ENCODE measurements around the gene DNM3.
"Not testable (repeated sequence)": the region's sequence is repeated elsewhere in the genome, so short reads cannot be mapped to it uniquely, and the experiment has no call there.

DNM3 gene

DNA sequence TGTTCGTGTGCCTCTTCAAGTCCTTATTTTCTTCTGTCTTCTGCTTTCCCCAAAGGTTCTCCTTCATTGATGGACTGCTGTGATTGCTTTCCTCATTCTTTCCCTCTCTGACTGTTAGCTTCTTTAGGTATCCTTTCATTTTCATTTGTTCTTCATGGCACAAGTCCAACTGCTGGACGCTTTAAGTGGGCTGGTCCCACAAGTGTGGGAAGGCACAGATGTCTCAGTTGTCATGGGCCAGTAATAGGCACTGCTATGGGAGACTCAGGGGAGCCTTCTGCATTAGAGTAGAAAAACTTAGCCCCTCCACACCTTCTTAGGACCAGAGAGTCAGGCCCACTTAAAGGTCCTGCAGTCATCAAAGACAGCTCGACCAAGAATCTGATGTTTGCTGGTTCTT is 456.8 kb downstream of the DNM3 start:
- no peak for DNase-seq

DNA sequence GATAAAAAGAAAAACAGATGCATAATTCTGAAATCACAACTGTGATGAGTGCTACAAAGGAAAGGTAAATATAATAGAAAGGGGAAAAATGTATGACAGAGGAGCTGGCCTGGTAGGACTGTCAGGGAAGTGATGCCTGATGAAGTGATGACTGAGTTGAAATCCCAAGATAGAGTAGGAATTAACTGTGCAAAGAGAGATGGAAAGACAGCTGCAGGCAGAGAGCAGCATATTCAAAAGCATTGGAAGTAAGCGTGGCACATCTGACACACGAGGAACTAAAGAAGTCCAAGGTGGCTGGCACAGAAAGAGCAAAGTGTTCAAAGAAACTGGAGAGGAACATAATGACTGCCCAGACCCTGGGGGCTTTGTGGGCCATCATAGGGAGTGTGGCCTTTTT is 457.6 kb downstream of the DNM3 start:
- no peak for DNase-seq

DNA sequence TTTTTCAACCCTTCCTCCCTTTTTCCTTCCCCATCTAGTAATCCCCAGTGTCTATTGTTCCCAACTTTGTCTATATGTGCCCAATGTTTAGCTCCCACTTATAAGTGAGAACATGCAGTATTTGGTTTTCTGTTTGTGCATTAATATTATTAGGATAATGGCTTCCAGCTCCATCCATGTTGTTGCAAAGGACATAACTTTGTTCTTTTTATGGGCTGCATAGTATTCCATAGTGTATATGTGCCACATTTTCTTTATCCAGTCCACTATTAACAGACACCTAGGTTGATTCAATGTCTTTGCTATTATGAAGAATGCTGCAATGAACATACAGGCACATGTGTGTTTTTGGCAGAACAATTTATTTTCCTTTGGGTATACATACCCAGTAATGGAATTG is 458.2 kb downstream of the DNM3 start:
- DNase-seq: no peak

DNA sequence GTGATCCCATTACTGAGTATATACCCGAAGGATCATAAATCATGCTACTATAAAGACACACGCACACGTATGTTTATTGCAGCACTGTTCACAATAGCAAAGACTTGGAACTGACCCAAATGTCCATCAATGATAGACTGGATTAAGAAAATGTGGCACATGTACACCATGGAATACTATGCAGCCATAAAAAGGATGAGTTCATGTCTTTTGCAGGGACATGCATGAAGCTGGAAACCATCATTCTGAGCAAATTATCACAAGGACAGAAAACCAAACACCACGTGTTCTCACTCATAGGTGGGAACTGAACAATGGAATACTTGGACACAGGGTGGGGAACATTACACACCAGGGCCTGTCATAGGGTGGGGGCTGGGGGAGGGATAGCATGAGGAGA is 466.2 kb downstream of the DNM3 start:
- not testable (repeated sequence) for DNase-seq

DNA sequence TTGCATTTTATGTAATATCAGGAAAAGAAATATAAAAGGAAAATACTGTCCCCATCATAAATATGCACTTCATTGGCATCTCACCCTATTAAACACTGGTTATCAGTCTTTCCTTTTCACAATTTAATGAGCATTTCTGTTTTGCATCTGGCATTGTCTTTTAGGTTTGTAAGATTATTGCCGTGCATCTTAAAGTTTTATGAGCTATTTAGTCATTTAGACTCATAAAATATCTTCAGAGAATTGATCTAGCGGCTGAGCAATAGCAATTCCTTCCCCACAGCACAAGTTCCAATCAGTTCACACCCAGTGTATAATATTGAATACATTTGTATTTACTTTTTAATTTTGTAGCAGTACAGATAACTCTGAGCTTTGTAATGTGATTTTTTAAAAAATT is 466.8 kb downstream of the DNM3 start:
- DNase-seq: no peak

DNA sequence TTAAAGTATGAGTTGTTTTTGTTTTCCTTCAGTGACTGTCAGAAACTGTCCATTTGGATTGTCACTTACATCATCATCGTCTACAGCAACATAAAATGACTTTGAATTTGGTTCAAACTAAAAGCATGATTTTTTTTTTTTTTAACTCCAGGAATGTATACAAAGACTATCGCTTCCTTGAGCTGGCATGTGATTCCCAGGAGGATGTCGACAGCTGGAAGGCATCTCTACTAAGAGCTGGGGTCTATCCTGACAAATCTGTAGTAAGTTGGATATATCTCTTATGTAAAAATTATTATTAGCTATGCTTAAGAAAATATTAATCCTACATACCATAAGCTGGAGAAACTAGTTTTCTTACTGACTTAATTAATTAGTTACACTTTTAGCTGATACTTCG is 467.3 kb downstream of the DNM3 start:
- no peak for DNase-seq

DNA sequence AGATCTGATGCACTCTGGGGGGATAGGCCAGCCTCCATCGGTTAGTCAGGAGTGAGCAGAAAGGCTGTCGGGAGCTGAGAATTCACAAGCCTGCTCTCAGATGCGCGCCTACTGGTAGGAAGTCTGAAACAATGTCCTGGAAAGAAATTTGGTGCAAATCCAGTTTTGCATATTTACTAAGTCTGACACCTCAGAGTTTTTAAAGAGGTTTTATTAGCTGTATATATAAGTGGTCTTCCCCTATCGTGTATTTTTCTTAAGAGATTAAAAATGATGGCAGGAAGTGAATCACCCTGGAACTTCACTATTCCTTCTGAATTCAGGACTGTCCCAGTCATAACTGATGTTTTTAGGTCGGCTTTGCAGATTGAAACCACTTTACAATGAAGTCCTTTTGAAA is 479.4 kb downstream of the DNM3 start:
- no peak for DNase-seq

DNA sequence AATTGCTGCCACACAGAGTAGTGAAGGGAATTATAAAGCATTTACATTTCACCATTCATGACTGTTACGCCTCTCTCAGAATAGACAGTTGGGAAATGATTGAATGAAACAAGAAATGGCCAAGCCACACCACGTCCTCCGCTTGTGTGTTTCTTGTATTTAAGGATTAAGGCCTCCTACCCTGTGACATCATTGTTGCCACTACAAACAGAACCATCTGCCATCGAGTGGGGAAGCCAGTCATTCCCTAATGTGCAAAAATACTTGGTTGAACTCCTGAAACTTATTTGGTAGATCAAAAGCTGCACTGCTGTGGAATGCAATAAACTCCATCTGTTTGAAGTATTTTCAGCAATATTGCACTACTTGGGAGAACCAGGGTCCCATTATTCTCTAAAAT is 480.2 kb downstream of the DNM3 start:
- no peak for DNase-seq

DNA sequence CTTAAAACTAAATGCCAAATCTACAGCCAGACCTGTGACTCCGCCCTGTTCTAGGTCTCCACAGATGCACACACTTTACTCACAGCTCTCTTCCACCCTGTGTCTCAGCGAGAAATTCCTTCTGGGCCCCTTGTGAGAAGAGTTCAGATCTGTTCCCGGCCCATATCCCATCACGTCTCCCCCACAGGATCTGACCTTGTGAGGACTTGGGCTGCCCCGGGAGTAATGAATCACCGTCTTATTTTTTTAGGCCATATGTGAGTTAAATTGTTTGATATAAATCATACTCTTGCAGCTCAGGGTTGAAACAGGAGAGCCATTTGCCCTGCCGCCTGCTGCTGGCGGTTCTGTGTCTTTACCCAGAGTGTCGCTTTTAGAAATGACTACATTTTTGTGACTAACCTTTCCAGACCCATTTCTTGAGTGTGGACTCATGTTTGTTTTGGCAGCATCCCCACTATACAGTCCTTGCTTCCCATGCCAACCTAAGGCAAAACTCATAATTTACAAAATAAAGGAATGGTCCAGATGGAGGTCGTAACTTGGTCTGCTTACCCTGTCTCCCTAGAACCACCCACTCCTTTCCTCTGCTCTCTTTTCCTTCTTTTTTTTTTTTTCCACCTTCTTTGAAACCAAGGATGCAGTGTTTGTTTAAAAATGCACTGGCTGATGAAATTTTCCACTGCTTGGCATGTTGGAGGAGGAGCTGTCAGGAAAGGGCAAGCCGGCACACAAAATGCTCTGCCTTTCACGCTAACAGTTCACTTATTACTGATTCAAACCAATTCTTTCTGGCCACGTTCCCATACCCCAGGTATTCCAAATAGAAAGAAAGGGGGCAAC is 481.1 kb downstream of the DNM3 start:
- no peak for DNase-seq

DNA sequence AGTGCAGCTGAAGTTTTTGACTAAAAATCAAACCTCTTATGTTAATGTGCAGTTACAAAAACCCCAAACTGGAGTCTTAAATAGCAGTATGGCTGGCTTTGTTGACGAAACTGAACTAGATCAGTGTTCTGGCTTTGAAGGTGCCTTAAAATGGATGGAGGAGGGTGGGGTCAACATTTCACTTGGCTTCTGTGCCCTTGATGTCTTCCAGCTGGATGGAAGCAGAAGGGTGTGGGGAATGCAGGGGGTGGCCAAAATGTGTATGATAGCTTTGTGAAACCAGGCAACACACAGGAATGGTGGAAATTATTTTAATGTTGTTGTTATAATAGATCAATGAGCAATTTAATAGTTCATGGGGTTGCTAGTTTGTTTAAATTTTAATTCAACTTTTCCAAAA is 482.4 kb downstream of the DNM3 start:
- no peak for DNase-seq

DNA sequence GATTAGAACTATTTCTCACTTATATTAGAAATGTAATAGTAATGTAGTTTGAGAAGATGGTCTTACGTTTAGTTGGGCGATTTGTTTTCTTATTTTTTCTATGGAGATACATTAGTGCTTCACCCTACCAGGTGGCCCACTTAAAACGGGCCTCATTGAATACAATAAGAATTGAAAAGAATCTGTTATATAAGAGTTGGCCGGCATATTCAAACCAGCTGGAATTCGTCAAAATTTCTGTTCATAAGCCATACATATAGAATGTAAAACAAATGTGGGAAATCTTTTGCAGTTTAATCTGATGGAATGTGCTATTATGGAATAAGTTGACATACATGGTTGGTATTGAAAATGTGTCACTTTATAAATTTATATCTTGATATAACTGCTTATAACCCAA is 482.8 kb downstream of the DNM3 start:
- DNase-seq: no peak

DNA sequence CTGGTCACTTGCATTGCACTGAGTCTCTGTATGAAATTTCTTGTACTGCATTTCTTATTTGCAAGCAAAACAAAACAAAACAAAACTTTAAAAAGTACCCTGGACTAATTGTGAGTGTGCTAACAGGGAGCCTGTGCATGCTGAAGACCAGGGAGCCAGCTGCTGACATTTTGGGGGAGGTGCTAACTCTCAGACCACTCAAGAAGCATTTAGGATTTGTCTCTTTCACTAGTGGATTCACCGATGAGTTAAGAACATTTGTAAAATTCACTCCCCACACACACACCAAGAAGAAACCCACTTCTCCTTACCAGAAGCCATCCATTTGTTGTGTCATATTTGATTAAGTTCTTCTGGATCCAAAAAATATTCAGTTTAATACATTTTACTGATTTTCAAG is 483.5 kb downstream of the DNM3 start:
- no peak for DNase-seq

DNA sequence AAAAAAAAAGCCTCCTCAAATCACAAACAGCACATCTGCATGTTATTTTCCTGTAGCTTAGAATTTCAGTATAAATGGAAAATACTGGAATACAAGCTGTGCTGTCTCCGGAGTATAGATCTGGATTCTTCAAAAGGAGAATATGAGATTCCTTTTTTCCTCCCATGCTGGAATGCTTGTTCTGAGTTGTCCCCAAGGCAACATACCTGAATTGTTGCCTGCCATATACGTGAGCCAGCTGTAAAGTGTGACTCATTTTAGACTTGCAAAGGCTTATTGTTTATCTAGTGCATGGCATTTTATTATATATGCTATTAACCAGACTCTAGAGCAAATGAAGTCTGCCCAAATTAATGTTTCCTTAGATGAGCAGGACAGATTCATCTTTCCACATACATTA is 484.2 kb downstream of the DNM3 start:
- no peak for DNase-seq

DNA sequence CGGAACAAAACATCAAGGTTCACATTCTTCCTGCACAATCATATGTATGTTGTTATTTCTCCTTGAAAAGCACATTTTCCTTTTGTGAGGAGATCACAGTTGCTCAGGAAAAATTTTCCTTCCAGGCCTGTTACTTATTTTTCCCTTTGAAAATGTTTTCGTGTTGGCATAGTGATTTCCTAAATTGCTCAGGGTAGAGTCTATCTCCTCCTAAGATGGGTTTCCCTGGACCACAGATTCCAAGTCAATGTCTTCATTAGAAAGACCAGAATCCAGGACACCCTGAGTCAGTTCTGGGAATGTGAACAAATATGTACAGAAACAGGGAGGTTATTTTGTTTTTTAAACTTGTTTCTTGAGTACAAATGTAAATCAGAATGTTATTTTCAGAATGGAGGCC is 484.8 kb downstream of the DNM3 start:
- no peak for DNase-seq

DNA sequence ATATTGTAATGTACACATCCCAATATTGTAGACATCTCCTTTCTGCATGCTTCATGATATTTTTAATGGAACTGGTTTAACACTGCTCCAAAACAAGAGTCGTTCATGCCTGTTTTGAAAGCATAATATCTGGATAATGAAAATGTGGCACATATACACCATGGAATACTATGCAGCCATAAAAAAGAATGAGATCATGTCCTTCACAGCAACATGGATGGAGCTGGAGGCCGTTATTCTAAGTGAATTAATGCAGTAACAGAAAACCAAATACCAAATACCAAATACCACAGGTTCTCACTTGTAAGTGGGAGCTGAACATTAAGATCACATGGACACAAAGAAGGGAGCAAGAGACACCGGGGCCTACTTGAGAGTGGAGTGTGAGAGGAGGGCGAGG is 487.0 kb downstream of the DNM3 start:
- DNase-seq: no peak

DNA sequence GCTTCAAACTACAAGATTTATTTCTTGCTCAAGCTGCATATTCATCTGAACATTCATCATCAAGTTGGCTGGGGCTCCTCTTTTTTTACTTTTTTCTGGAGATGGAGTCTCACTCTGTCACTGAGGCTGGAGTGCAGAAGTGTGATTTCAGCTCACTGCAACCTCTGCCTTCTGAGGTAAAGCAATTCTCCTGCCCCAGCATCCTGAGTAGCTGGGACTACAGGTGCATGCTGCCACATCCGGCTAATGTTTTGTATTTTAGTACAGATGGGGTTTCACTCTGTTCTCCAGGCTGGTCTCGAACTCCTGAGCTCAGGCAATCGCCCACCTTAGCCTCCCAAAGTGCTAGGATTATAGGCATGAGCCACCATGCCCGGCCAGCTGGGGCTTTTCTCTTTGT is 490.9 kb downstream of the DNM3 start:
- DNase-seq: no peak

DNA sequence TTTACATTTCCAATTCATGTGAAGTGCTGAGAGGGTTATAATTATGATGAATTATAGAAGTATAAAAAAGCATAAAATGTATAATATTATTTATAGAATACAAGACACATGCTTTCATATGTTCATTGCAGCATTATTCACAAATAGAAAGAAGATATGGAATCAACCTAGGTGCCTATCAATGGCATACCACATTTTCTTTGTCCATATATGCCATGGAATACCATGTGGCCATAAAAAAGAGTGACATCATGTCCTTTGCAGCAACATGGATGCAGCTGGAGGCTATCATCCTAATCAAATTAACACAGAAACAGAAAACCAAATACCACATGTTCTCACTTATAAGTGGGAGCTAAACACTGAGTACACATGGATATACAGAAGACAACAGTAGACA is 494.1 kb downstream of the DNM3 start:
- no peak for DNase-seq

DNA sequence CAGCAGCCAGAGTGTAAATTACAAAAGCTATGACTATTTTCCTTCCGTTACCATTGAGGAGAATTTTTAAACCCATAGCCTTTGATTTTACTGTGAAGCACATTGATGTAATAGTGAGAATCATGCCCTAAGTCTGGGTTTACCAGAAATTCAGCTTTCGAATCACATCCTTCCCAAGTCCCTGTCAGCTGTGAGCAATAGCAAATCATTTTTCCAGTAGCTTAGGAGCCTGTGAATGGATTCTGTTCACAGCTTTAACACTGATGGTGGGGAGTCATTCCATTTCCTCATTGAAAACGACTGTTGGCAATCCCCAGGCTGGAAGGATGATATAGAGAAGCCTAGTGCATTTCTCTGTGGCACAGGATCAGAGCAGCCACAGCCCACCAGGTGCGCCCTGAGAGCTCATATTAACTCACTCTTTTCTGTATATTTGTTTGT is 497.0 kb downstream of the DNM3 start:
- DNase-seq: no peak

DNA sequence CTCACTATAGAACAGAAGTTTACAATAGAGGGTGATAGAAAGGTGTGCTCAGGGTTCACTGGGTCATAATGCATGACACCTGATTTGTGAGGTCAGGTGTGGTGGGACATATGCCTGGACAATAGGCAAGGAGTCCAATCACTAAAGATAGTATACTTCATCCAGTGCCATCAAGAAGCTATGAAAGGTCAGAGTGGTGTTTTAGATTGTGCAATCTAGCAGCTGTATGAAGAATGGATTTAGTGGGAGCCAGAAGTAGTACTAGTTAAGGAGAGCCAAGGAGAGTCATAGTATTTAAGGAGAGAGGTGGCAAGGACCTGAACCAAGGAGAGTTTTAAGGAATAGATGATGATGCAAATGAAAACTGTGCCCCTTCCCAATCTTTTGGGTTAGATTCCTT is 498.5 kb downstream of the DNM3 start:
- no peak for DNase-seq

DNA sequence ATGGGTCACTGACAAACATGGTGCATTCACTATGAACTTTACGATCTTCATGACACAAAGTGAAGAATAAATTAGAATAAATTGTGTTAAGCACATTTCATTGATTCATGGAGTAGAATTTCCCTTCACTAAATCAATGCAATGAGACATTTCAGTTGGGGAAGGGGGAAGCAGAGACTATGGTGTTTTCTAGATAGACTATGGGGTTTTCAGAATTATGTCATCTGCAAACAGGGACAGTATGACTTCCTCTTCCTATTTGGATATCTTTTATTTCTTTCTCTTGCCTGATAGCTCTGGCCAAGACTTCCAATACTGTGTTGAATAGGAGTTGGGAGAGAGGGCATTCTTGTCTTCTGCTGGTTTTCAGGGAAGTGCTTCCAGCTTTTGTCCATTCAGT is 499.2 kb downstream of the DNM3 start:
- DNase-seq: no peak

DNA sequence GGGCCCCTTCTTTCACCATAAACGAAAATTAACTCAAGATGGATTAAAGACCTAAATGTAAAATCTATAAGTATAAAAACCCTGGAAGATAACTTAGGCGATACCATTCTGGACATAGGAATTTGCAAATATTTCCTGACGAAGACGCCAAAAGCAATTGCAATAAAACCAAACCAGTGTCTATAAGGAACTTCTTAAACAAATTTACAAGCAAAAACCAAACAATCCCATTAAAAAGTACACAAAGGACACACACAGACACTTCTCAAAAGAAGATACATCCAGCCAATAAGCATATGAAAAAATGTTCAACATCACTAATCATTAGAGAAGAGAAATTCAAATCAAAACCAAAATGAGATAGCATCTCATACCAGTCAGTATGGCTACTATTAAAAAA is 500.4 kb downstream of the DNM3 start:
- no peak for DNase-seq

DNA sequence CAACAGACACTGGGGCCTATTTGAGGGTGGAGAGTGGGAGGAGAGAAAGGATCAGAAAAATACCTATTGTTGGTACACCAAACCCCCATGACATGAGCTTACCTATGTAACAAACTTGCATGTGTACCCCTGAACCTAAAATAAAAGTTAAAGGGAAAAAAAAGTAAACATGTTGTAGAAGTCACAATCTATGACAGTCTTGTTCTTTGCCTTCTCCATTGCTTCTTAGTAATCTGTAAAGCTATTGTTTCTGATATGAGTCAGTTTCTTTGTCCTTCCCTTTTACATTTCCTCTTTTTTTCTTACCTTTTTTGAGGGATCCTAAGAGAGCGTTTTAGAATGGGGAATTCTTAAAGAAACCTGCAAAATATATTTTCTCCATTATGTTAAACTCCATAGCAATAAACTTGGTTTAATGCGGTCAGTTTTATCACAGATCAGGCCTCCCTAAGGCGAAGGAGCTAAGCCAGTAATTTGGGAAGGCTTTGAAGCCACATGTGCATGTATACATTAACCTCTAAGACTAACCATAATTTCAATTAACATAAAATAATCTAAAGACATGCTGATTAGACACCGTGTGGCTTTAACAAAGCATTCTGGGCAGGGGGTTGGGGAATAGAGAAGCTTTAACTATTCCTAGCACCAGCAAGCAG is 501.4 kb downstream of the DNM3 start:
- DNase-seq: no peak

DNA sequence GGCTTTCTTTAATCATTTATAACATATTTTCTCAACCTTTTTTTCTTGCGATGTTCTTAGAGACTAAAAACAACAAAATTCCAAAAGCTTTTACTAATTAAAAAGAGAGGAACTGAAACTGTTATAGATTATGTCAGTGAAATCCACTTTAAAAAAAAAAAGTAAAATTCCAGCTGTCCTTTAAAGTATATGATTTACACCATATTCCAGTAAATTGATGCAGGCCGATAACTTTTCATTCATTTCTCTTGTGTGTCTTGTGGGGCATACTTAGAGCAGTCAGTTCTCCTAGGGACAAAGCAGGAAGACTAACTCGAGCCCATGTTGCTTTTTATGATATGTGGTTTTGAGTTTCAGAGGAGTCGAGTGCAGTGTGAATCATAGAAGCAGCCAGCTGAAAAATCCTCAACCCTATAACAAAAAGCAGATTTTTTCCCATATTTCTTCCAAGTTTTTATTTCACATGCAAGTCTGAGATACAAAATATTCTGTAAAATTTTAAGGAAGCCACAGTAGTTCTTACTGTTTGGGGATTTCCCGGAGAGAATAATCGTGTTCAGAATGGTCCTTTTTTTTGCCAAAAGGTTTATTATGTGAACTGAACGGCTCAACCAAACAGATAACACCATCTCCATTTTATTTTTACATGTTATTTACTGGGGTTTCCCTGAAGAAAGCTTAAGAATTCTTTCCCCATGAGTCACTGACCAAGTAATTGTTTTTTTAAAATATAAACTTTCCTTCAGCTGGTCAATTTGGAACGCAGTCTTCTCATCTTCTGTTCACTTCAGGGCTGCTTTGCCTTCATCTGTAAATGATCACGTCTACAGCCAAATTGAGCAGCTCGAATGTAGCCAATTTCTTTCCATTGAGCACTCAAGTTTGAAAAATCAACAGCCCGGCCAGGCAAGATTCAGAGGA is 502.2 kb downstream of the DNM3 start:
- no peak for DNase-seq

DNA sequence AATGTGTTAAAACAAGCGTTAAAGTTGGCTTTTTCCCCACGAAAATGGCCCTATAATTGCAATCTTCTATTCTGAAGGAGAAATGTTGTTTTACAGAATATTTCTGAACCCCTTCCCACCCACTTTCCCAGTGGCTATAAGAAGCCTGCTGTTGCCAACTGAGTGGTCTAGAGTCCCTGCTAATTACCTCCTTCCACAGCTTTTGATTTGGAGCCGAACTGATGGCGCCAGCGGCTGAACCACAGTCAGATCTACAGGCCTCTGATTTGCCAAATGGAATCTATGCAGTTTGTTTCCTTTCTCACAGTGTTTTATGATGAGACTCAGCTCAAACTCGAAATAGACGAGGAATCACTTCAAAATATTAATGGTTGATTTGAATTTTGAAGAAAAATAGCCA is 503.1 kb downstream of the DNM3 start:
- DNase-seq: no peak
